HG03103 (cell line): ENCODE results near the gene CEP95.
"Not testable (repeated sequence)": the region's sequence is repeated elsewhere in the genome, so short reads cannot be mapped to it uniquely, and the experiment has no call there.

Experiments used
- ATAC-seq: cut with Tn5 transposase; IDR thresholded peaks from one replicate; pipeline ENCODE4 v1.9.1; 2021; ENCODE audit warnings: low read depth; ENCODE audit not compliant: unreplicated experiment

Gene CEP95

DNA sequence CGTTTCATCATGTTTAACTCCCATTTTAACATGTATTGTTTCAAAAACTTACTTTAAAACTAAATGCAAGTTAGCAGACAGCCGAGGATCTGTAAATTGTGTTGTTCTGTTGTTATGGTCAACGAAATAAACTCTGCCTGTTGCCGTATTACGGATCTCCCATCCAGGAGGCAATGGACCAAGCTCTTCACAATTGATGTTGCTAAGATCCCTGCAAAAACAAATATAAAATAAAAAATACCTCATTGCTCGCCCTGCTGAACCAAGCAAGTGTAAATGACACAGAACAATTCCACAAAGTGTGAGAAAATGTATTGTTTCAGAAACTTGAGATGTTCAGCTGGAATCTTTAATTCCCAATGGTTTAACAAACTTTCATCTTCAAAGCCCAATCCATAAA, 65.0 kb downstream of the CEP95 start:
- ATAC-seq = no peak

DNA sequence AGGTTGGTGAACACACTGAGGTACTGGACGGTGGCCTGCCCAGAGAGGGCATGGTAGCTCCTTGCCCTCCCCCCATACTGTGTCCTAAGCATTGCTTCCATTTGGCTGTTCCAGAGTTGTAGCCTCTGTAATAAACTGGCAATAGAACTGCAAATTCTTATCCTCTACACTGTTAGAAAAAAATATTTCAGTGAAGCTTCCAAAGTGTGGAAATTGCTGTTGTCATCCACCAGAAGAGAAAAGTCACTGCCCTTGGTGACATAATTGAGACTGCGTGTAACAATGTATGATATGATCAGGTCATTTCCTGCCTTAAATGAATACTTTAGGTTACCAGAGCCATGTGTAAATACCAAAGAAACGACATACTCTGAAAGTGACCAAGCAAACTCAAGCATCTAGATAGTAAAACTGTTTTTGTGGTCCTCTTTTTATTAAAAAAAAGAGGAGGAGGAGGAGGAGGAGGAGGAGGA, 65.9 kb downstream of the CEP95 start:
- ATAC-seq = no peak

DNA sequence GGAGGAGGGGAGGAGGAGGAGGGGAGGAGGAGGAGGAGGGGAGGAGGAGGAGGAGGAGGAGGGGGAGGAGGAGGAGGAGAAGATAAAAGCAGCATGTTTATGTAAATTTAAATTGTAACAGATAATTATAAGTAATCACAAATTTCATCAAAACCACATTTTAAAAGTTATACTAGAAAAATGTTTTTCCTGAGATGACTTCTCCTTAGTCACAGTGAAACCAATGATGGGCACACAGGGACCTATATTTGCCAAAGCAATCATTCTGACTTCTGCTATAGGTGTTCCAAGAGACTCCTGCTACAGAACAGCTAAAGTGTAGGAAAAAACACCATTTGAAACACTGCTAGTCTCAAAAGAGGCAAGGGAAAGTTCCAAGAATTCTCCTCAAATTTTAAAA, 66.4 kb downstream of the CEP95 start:
- ATAC-seq = no peak

DNA sequence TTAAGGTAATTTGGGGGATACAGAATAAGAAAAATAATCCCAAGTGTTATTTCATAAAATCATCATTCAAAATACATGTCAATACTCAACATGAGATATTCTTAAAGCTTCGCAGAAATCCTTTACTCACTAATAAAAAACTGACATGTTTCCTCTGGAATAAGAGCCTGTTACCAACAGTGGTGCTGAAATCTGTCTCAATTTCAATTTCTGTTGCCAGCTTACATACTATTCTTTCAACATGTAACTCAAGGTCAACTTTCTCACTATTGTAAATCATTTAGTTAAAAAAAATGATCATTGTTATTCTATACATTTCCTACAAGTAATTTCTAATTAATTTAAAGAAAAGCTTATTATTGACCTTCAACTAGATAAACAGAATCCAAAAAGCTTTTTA, 67.9 kb downstream of the CEP95 start:
- ATAC-seq = no peak

DNA sequence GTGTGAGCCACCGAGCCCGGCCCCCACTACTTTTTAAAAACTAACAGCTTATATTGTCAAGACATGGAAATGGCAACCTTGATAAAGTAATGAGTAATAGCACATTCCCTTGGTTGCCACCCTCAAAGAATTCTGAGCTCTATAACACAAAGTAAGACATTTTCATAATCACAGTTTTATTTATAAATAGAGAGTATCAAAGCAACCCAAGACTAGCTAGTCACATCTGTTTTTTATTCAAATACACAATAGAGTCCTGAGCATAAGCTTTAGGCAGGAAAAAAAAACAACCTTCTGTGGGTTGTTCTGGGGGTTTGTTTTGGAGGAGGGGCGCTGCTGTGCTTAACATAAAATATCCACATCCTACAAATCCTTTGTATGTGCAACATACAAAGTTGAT, 68.7 kb downstream of the CEP95 start:
- ATAC-seq = no peak

DNA sequence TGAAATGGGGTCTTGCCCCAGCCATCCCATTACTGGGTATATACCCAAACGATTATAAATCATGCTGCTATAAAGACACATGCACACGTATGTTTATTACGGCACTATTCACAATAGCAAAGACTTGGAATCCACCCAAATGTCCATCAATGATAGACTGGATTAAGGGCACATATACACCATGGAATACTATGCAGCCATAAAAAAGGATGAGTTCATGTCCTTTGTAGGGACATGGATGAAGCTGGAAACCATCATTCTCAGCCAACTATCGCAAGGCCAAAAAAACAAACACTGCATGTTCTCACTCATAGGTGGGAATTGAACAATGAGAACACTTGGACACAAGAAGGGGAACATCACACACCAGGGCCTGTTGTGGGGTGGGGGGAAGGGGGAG, 70.2 kb downstream of the CEP95 start:
- not testable (repeated sequence) for ATAC-seq

DNA sequence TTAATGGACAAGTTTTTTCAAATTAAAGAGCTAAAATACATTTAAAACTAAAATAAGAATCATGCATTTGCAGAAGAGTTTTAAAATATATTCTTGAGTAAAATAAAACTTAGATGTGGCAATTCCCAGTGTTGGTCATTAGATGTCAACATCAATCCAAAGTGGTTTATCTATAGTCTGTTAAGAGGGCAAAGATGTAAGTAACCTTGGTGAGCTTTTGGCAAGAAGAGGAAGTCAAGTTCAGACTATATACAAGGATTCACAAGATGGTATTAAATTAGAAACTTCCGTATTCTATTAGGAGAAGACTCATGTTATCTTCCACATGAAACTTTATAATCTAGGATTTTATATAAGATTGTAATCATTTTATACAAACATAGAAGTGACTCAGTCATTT, 73.1 kb downstream of the CEP95 start:
- no peak for ATAC-seq

DNA sequence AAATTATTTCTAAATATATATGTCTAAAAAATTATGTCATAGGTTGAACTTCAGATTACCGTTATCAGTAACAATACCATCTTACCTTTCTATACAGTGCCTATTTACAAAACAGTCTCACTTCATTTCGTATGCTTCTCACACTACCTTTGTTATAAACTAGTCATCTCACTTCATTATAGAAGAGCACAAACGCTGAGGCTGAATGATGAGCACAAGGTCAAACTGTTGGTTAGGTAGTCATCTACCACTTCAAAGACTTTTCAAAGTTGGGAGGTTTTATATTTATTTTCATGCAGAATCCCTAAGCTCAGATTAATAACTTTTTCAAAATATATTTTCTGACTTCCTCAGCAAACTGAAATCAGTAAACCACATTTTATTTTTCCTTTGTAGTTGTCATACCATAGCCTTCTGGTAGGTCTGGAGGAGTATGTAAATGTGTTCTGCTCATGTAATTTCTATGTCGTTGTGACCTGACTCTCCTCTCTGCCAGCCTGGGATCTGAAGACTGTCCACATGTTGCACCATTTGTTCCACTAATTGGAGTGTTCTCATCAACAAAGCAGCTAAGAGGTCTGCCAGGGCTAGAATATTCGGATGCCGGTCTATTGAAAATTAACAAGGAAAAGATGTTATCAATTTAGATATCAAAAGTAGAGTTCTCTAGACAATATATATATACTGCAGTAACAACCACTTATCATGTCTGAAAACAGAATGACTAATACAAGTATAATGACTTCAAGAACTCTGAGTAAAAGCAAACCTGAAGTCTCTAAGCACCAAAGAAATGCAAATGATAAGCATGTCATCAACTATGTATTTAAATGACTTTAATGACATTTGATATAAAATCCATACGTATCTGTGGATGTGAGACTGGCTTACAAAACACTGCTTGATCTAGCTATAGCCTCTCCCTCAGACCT, 73.9 kb downstream of the CEP95 start:
- no peak for ATAC-seq

DNA sequence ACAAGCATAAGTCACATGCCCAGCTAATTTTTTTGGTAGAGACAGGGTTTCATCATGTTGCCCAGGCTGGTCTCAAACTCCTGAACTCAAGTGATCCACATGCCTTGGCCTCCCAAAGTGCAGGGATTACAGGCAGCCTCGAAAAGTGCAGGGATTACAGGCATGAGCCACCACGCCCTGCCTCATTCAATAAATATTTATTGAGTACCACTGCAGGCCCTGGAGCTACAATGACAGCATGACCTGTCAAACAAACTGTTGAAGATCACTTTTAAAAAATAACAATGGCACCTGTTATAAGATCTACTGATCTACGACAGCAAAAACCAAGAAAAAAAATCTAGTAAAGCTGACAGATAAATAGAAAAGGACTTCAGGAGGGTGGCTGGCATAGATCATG, 76.3 kb downstream of the CEP95 start:
- no peak for ATAC-seq

DNA sequence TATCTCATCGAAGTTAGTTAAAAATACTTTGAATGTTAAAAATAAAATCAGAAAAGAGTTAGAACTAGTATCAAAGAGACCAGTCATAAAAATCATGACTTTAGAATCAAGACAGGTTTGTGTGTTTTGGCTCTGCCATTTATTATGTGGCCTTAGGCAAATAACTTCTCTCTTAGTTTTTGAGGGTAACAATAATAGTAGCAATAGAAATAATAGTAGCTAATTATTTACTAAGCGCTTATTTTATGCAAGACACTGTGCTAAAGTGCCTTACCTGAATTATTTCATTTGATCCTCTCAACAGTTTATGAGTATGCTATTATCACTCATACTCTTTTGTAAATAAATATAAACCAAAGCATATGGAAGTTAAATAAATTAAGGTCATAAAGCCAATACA, 78.4 kb downstream of the CEP95 start:
- ATAC-seq = no peak
